ENCODE measurements around the gene FURIN. TPM values are rescaled to one million over a fixed set of nuclear protein-coding genes. Genes with fewer than 3 reads are reported as not detected.
A peak's percentile ranks its signal among the peaks of the same experiment; 100 is the strongest.

FURIN gene
- total and polyA plus RNA-seq, 9 of the 15 experiments (the other 6 are each of a cell fraction or from before 2014, with no cell fraction given) = 0.92 to 99.9 (median 34.8) TPM

DNA sequence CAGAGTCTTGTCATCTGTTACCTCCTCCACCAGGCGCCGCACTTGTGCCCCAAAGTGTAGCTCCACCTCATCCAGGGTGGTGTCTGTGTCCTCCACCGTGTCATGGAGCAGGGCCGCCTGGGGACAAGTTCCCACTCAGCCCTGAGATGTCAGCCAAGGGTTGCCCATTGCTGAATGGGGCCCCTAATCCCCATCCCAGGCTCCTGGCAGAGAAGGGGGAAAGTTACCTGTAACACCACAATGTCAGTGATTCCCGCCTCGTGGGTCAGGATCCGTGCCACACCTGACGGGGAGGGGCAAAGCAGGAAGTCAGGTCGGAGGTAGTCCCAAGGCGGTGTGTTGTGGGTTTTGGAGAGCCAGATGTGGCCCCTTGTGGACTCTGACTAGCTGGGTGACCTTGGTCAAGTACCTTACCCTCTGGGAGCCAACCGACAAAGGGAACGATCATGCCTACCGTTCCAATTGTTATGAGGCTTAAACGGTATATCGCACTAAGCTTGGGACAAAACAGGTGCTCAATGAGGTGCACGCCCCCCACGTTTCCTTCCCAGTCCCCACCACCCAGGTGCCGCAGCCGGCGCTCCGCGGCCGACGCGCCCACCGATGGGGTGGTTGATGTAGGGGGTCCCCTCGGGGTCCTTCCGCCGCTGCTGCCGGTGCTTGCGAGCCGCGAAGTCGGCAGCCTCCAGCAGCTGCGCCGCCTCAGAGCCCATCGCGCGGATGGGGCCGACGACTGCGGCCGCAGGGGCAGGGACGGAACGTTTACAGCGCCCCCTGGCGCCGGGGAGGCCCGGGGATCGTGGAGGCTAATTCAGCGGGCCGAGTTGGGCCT is 63.7 kb downstream of the FURIN start, which contains the start of gene HDDC3 (continued):
- TF ChIP-seq ZBTB11 (CRISPR knock-in tag; IDR thresholded peaks at IDR 0.05) (peak in 2 of 3 experiments; percentile 47 to 72; a peak in 1 of 6 replicates), SIN3B (IDR thresholded peaks at IDR 0.05; ENCODE audit: low read depth) (peak; percentile 79), ZFP30 (CRISPR knock-in tag; IDR thresholded peaks at IDR 0.05; ENCODE audit: borderline replicate concordance) (no peak; the same call in 1 of the 2 replicates), DMBX1 (CRISPR knock-in tag; IDR thresholded peaks at IDR 0.05; ENCODE audit: borderline replicate concordance) (no peak), ZNF695 (CRISPR knock-in tag; IDR thresholded peaks at IDR 0.05) (no peak), UBTF (IDR thresholded peaks at IDR 0.05; ENCODE audit: borderline replicate concordance in 1 of 2, low read depth in 2 of 2, low read length in 2 of 2) (peak; percentile 92 to 97)
- TF ChIP-seq, protein P1, sequence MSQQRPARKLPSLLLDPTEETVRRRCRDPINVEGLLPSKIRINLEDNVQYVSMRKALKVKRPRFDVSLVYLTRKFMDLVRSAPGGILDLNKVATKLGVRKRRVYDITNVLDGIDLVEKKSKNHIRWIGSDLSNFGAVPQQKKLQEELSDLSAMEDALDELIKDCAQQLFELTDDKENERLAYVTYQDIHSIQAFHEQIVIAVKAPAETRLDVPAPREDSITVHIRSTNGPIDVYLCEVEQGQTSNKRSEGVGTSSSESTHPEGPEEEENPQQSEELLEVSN (IDR thresholded peaks at IDR 0.05; ENCODE audit: borderline replicate concordance in 1 of 2, extremely low read depth in 1 of 2, insufficient read depth in 1 of 2, insufficient read length in 1 of 2, low read depth in 1 of 2, low read length in 1 of 2, poor library complexity in 1 of 2, severe bottlenecking in 1 of 2) = peak in 1 of 2 experiments; percentile 72
- TF ChIP-seq, protein P2, sequence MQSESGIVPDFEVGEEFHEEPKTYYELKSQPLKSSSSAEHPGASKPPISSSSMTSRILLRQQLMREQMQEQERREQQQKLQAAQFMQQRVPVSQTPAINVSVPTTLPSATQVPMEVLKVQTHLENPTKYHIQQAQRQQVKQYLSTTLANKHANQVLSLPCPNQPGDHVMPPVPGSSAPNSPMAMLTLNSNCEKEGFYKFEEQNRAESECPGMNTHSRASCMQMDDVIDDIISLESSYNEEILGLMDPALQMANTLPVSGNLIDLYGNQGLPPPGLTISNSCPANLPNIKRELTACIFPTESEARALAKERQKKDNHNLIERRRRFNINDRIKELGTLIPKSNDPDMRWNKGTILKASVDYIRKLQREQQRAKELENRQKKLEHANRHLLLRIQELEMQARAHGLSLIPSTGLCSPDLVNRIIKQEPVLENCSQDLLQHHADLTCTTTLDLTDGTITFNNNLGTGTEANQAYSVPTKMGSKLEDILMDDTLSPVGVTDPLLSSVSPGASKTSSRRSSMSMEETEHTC (IDR thresholded peaks at IDR 0.05) = no peak

Measured in K562 (cell line).